ENCODE measurements around the gene GPATCH4.
"Not testable (repeated sequence)": the region's sequence is repeated elsewhere in the genome, so short reads cannot be mapped to it uniquely, and the experiment has no call there.

Gene GPATCH4

GRCh38 chr1:156626079-156626438 lies 24.8 kb upstream of the GPATCH4 start:
- DNase-seq (ENCODE audit: low read depth): no peak

- DNase-seq (ENCODE audit: low read depth): peak; percentile 30
Observed at GRCh38 chr1:156625436-156626078, 24.3 kb upstream of the GPATCH4 start.

- DNase-seq (ENCODE audit: low read depth): no peak
Observed at GRCh38 chr1:156624814-156625435, 23.6 kb upstream of the GPATCH4 start.

- DNase-seq (ENCODE audit: low read depth): no peak
Observed at GRCh38 chr1:156623946-156624813, 22.9 kb upstream of the GPATCH4 start.

GRCh38 chr1:156622581-156623297 lies 21.5 kb upstream of the GPATCH4 start:
- no peak for DNase-seq (ENCODE audit: low read depth)

GRCh38 chr1:156619582-156619955 lies 18.3 kb upstream of the GPATCH4 start:
- DNase-seq (ENCODE audit: low read depth): no peak

GRCh38 chr1:156618853-156619581 lies 17.7 kb upstream of the GPATCH4 start, which contains the start of gene HAPLN2:
Gene HAPLN2 (plus strand): TSS chr1:156619415. CDS start chr1:156623491, 4,076 bp downstream.
- DNase-seq (ENCODE audit: low read depth): peak; percentile 17

- DNase-seq (ENCODE audit: low read depth): peak; percentile 98
Observed at GRCh38 chr1:156616463-156616862, 15.2 kb upstream of the GPATCH4 start.

- DNase-seq (ENCODE audit: low read depth): no peak
Observed at GRCh38 chr1:156615946-156616345, 14.7 kb upstream of the GPATCH4 start.

GRCh38 chr1:156612666-156613065 lies 11.4 kb upstream of the GPATCH4 start:
- no peak for DNase-seq (ENCODE audit: low read depth)

GRCh38 chr1:156610072-156610471 lies 8.8 kb upstream of the GPATCH4 start:
- not testable (repeated sequence) for DNase-seq (ENCODE audit: low read depth)

GRCh38 chr1:156608981-156609380 lies 7.7 kb upstream of the GPATCH4 start:
- no peak for DNase-seq (ENCODE audit: low read depth)

GRCh38 chr1:156608036-156608674 lies 6.9 kb upstream of the GPATCH4 start:
- peak; percentile 71 for DNase-seq (ENCODE audit: low read depth)

GRCh38 chr1:156607344-156607743 lies 6.1 kb upstream of the GPATCH4 start:
- not testable (repeated sequence) for DNase-seq (ENCODE audit: low read depth)

- DNase-seq (ENCODE audit: low read depth): no peak
Observed at GRCh38 chr1:156602557-156602993, 1.3 kb upstream of the GPATCH4 start.

- no peak for DNase-seq (ENCODE audit: low read depth)
Observed at GRCh38 chr1:156601892-156602291, 613 bp upstream of the GPATCH4 start.

- DNase-seq (ENCODE audit: low read depth): peak; percentile 46
Observed at GRCh38 chr1:156600733-156601121, 552 bp downstream of the GPATCH4 start.

- DNase-seq (ENCODE audit: low read depth): no peak
Observed at GRCh38 chr1:156599811-156600210, 1.5 kb downstream of the GPATCH4 start.

- no peak for DNase-seq (ENCODE audit: low read depth)
Observed at GRCh38 chr1:156598731-156599432, 2.4 kb downstream of the GPATCH4 start.

- DNase-seq (ENCODE audit: low read depth): no peak
Observed at GRCh38 chr1:156598125-156598524, 3.2 kb downstream of the GPATCH4 start.
